ENCODE results near the gene GAS1. TPM values are rescaled to one million over a fixed set of nuclear protein-coding genes. Genes with fewer than 3 reads are reported as not detected.

The GAS1 gene
- total RNA-seq, 1 donor from 2014 or later, result 11.0 TPM

GRCh38 chr9:86965636-86966395 lies 18.5 kb upstream of the GAS1 start:
- no peak for DNase-seq
- H3K36me3 ChIP-seq, result no peaks in the 10 kb centered on the region
- no peaks in the 10 kb centered on the region for H3K9me3 ChIP-seq (replicated peaks)
- TF ChIP-seq CTCF (IDR thresholded peaks at IDR 0.05; ENCODE audit: borderline replicate concordance), result no peak
- intact Hi-C loops (cut with micrococcal nuclease), result no loop called here
- H3K4me1 ChIP-seq, result peaks cover 16% of the 10 kb centered on the region
- H3K27me3 ChIP-seq (ENCODE audit: low read depth), result peaks cover 21% of the 10 kb centered on the region
- peak overlapping the region; percentile 45 for H3K27ac ChIP-seq (replicated peaks)
- H3K4me3 ChIP-seq, result no peak overlapping the region

GRCh38 chr9:86962692-86963091 lies 15.4 kb upstream of the GAS1 start:
- Histone ChIP-seq H3K27ac (replicated peaks) (no peak overlapping the region), H3K36me3 (no peaks in the 10 kb centered on the region), H3K9me3 (replicated peaks) (no peaks in the 10 kb centered on the region), H3K4me1 (peaks cover 8% of the 10 kb centered on the region), H3K4me3 (no peak overlapping the region), H3K27me3 (ENCODE audit: low read depth) (peaks cover 48% of the 10 kb centered on the region)
- no peak for DNase-seq
- no peak for TF ChIP-seq CTCF (IDR thresholded peaks at IDR 0.05; ENCODE audit: borderline replicate concordance)
- intact Hi-C loops (cut with micrococcal nuclease), result no loop called here

GRCh38 chr9:86960938-86961337 lies 13.6 kb upstream of the GAS1 start:
- intact Hi-C loops (cut with micrococcal nuclease), result no loop called here
- no peak overlapping the region for H3K27ac ChIP-seq (replicated peaks)
- no peak for DNase-seq
- no peaks in the 10 kb centered on the region for H3K9me3 ChIP-seq (replicated peaks)
- no peaks in the 10 kb centered on the region for H3K4me1 ChIP-seq
- H3K27me3 ChIP-seq (ENCODE audit: low read depth), result peaks cover 48% of the 10 kb centered on the region
- no peaks in the 10 kb centered on the region for H3K36me3 ChIP-seq
- no peak for TF ChIP-seq CTCF (IDR thresholded peaks at IDR 0.05; ENCODE audit: borderline replicate concordance)
- H3K4me3 ChIP-seq, result no peak overlapping the region

- H3K36me3 ChIP-seq, result no peaks in the 10 kb centered on the region
- H3K4me3 ChIP-seq, result no peak overlapping the region
- DNase-seq, result no peak
- no peaks in the 10 kb centered on the region for H3K9me3 ChIP-seq (replicated peaks)
- H3K27ac ChIP-seq (replicated peaks), result no peak overlapping the region
- intact Hi-C loops (cut with micrococcal nuclease), result no loop called here
- H3K4me1 ChIP-seq, result no peaks in the 10 kb centered on the region
- H3K27me3 ChIP-seq (ENCODE audit: low read depth), result peaks cover 42% of the 10 kb centered on the region
- no peak for TF ChIP-seq CTCF (IDR thresholded peaks at IDR 0.05; ENCODE audit: borderline replicate concordance)
Measured at GRCh38 chr9:86958203-86958602, 10.9 kb upstream of the GAS1 start.

GRCh38 chr9:86955561-86955960 lies 8.3 kb upstream of the GAS1 start:
- TF ChIP-seq CTCF (IDR thresholded peaks at IDR 0.05; ENCODE audit: borderline replicate concordance), result no peak
- no peak overlapping the region for H3K4me3 ChIP-seq
- H3K27me3 ChIP-seq (ENCODE audit: low read depth), result peaks cover 24% of the 10 kb centered on the region
- intact Hi-C loops (cut with micrococcal nuclease), result no loop called here
- H3K4me1 ChIP-seq, result no peaks in the 10 kb centered on the region
- no peak for DNase-seq
- H3K27ac ChIP-seq (replicated peaks), result peak overlapping the region; percentile 5
- H3K9me3 ChIP-seq (replicated peaks), result no peaks in the 10 kb centered on the region
- H3K36me3 ChIP-seq, result no peaks in the 10 kb centered on the region

Data from left ventricle myocardium inferior (tissue), 1 donor.